VCaP (cell line): ENCODE results near the gene TET3.

ENCODE experiments used
- H3K27ac ChIP-seq: fragments of 450-650 bp; 2 replicates; pipeline ENCODE4 v1.5.1; 2017
- CTCF ChIP-seq: fragments of 450-650 bp; conservative IDR thresholded peaks from 2 replicates; pipeline ENCODE4 v1.5.1; 2017; ENCODE audit warnings: mild to moderate bottlenecking, moderate library complexity

TET3 gene

DNA sequence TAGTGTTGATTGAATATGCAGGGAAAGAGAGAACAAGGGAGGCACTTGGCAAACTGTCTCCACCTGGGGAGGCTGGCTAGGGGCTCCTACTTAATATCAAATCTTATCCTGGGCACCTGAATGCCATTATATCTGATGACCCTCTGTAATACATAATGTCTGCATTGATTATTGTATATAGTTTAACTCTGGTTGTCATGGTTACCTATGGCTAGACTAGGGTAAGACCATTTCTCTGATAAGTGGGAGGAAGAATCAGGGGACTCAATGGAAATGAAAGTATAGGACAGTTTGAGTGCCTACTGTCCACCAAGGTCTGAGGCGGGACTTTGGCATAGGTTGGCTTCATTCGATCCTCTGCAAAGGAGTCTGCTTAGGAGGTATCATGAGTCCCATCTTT, 7.2 kb upstream of the TET3 start:
- H3K27ac ChIP-seq = no peak overlapping the region
- TF ChIP-seq CTCF = no peak

- no peak for TF ChIP-seq CTCF
- peak overlapping the region; percentile 32; the same call in 1 of the 2 replicates for H3K27ac ChIP-seq
Observed at GRCh38 chr2:73979021-73979420, 5.7 kb upstream of the TET3 start.

- no peak for TF ChIP-seq CTCF
- peak overlapping the region; percentile 32; the same call in 1 of the 2 replicates for H3K27ac ChIP-seq
Observed at GRCh38 chr2:73979686-73980085, 5.0 kb upstream of the TET3 start.

GRCh38 chr2:73980566-73980965, 4.1 kb upstream of the TET3 start:
- peak overlapping the region; percentile 100 for H3K27ac ChIP-seq
- TF ChIP-seq CTCF = no peak

DNA sequence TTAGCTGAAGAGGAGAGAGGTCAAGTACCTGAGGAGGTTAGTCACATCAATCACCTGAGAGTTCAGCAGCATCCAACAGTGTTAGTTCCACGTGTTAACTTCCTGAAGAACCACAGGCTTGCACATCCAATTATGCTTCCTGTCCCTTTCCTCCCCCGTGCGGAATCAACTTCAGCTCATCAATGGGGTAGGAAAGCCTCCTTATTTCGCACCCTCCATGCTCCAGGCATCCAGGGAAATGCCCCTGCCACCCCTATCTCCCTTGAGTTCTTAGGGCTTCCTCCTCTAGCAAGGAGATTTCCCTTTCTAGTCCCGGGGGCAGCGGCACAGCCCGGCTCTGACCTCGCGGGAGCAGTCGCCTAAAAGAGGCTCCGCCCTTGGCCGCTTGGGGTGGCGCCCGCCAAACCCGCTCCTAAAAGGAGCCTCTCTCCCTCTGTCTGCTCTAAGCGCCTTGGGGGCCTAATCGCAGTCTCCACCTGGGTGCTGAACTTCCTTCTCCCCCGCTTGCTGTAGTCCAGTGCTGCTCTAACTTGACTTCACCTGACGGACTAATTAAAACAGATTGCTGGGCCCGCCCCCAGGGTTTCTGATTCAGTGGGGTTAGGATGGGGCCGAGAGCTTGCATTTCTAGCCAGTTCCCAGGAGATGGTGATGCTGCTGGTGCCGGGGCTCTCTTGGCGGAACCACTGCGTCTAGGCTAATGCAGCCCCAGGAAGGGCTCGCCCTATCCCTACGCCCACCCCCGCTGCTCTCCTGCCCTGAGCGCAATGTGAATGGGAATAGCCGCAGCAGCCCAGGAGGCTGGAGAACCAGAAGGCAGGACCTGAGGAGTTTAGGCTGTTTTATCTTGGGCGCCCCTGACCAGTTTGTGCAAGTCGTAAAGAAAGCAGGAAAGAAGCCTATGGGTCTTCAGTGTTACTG, 3.4 kb upstream of the TET3 start:
- TF ChIP-seq CTCF = no peak

GRCh38 chr2:73982140-73982617, 2.5 kb upstream of the TET3 start:
- H3K27ac ChIP-seq = peak overlapping the region; percentile 100
- TF ChIP-seq CTCF = no peak

More for the DNA sequence above, 3.4 kb upstream of the TET3 start:
- peak overlapping the region; percentile 100 for H3K27ac ChIP-seq

- peak overlapping the region; percentile 100 for H3K27ac ChIP-seq
Observed at GRCh38 chr2:73983322-73984202, 1.1 kb upstream of the TET3 start.

More at GRCh38 chr2:73983322-73984202, 1.1 kb upstream of the TET3 start:
- peak; percentile 24 for TF ChIP-seq CTCF
